ENCODE results near the gene ERCC8. TPM values are rescaled to one million over a fixed set of nuclear protein-coding genes. Genes with fewer than 3 reads are reported as not detected.

ERCC8 gene
- total RNA-seq, 1 donor from 2014 or later: 11.1 TPM

DNA sequence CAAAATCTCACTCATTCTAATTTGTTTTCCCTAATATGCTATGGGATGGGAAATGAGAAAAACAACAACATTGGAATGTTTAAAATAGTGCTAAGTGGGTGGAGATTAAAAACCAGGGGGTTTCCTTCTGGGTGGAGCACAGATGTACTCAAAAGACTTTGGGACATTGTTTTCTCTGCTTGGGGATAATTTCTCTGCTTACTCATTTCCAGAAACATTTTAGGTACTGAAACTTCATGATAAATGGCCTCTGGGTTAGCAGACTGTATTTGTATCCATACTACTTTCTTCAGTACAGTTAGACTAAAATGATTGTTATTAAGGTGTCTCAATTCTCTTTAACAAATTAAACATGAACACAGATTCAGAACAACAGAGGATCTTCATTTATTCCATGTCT lies 118.2 kb downstream of the ERCC8 start:
- H3K4me1 Mint-ChIP-seq (ENCODE audit: low read depth): no peaks in the 10 kb centered on the region
- no peak for DNase-seq (ENCODE audit: low spot score)
- TF ChIP-seq, protein P1, sequence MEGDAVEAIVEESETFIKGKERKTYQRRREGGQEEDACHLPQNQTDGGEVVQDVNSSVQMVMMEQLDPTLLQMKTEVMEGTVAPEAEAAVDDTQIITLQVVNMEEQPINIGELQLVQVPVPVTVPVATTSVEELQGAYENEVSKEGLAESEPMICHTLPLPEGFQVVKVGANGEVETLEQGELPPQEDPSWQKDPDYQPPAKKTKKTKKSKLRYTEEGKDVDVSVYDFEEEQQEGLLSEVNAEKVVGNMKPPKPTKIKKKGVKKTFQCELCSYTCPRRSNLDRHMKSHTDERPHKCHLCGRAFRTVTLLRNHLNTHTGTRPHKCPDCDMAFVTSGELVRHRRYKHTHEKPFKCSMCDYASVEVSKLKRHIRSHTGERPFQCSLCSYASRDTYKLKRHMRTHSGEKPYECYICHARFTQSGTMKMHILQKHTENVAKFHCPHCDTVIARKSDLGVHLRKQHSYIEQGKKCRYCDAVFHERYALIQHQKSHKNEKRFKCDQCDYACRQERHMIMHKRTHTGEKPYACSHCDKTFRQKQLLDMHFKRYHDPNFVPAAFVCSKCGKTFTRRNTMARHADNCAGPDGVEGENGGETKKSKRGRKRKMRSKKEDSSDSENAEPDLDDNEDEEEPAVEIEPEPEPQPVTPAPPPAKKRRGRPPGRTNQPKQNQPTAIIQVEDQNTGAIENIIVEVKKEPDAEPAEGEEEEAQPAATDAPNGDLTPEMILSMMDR (IDR thresholded peaks at IDR 0.05): no peak
- H3K27me3 Mint-ChIP-seq (ENCODE audit: low read depth): peaks cover 12% of the 10 kb centered on the region
- no peaks in the 10 kb centered on the region for H3K36me3 Mint-ChIP-seq (ENCODE audit: low read depth)
- H3K9me3 Mint-ChIP-seq (ENCODE audit: low read depth): no peaks in the 10 kb centered on the region
- H3K4me3 Mint-ChIP-seq (ENCODE audit: unreplicated experiment): no peak overlapping the region
- no peak overlapping the region for H3K27ac Mint-ChIP-seq (ENCODE audit: unreplicated experiment)

Other genes with a start within 250 kb of the ERCC8 start
- 1.2 to 2.3 TPM (median 1.5 TPM) in 3 replicates for gene DEPDC1B, start 244.9 kb downstream of the ERCC8 start, total RNA-seq
- 0.22 to 0.40 TPM (median 0.28 TPM) in 3 replicates for gene ELOVL7, start 100.8 kb downstream of the ERCC8 start, total RNA-seq
- gene NDUFAF2, start 135 bp upstream of the ERCC8 start, total RNA-seq: 32.9 to 33.8 TPM (median 33.0 TPM) in 3 replicates
- gene SMIM15, start 217.4 kb upstream of the ERCC8 start, total RNA-seq: 53.8 to 56.6 TPM (median 54.3 TPM) in 3 replicates